RWPE2 (cell line): ENCODE results near the gene LENG9.
A peak's percentile ranks its signal among the peaks of the same experiment; 100 is the strongest.

Experiments used
- ATAC-seq: fragments of 200-7000 bp; cut with Tn5 transposase; 3 replicates; pipeline ENCODE4 v1.9.1; 2021; ENCODE audit warnings: low read depth
- DNase-seq: peaks from one replicate; pipeline ENCODE4 v3.0.0-alpha.2; 2020; ENCODE audit warnings: low spot score
- H3K27ac ChIP-seq: fragments of 450-650 bp; 2 replicates; pipeline ENCODE4 v1.5.1; 2017; ENCODE audit warnings: mild to moderate bottlenecking; ENCODE audit not compliant: poor library complexity, severe bottlenecking
- H3K27me3 ChIP-seq: fragments of 250-450 bp; sonication (Bioruptor Pico); 2 replicates; pipeline ENCODE4 v1.5.1; 2021; ENCODE audit warnings: mild to moderate bottlenecking, moderate library complexity; ENCODE audit not compliant: insufficient read depth, poor library complexity, severe bottlenecking
- H3K36me3 ChIP-seq: fragments of 250-450 bp; sonication (Bioruptor Pico); 2 replicates; pipeline ENCODE4 v1.5.1; 2020; ENCODE audit warnings: low read depth, mild to moderate bottlenecking, moderate library complexity
- H3K4me1 ChIP-seq: fragments of 250-450 bp; sonication (Bioruptor Pico); 2 replicates; pipeline ENCODE4 v1.5.1; 2021; ENCODE audit warnings: mild to moderate bottlenecking, moderate library complexity; ENCODE audit not compliant: insufficient read depth, poor library complexity, severe bottlenecking
- H3K4me3 ChIP-seq: fragments of 250-450 bp; sonication (Bioruptor Pico); 2 replicates; pipeline ENCODE4 v1.5.1; 2021; ENCODE audit warnings: mild to moderate bottlenecking, moderate library complexity; ENCODE audit not compliant: severe bottlenecking
- H3K9me3 ChIP-seq: fragments of 250-450 bp; sonication (Bioruptor Pico); 2 replicates; pipeline ENCODE4 v1.5.1; 2021; ENCODE audit warnings: mild to moderate bottlenecking, moderate library complexity; ENCODE audit not compliant: severe bottlenecking
- TF ChIP-seq, protein P1 (sequence below): fragments of 450-650 bp; IDR thresholded peaks from one replicate; pipeline ENCODE4 v1.5.1; 2017; ENCODE audit warnings: mild to moderate bottlenecking, moderate library complexity; ENCODE audit not compliant: poor library complexity, severe bottlenecking

The LENG9 gene

DNA sequence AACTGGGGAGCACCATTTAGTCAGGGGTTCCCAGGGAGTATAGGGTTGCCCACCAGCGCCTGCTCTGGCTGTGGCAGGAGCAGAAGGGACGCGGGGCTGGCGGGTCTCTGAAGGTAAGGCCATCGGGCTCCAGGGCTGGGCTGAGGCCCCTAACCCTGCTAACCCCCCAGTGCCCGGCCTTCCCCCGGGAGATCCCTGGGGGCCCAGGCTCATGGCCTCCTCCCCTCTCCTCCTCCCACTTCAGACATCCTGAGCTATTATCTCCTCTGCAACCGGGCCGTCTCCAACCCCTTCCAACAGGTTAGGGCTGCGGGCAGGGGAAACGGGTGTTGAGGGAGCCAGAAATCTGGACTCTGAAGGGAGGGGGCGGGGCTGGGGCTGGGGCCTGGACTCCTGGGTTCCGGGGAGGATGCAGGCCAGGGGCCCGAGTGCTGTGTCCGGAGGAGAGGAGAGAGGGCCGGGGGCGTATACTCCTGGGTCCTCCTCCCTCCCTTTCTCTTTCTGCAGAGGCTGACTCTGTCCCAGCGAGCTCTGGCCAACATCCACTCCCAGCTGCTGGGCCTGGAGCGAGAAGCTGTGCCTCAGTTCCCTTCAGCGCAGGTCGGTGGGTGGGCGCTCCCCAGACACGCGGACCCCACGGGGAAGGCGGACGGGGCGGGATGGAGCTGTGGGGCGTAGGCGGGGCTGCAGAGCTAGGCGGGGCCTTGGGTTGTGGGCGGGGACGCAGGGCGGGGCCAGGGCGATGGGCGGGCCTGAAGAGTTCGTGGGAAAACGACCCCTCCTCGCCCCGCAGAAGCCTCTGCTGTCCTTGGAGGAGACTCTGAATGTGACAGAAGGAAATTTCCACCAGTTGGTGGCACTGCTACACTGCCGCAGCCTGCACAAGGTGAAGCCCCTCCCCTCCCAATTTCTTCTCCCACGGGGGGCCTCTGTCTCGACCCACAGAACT lies 33.0 kb downstream of the LENG9 start:
- DNase-seq = no peak
- Histone ChIP-seq H3K4me1 (peaks cover 17% of the 10 kb centered on the region), H3K9me3 (no peaks in the 10 kb centered on the region), H3K36me3 (no peaks in the 10 kb centered on the region), H3K4me3 (peak overlapping the region; percentile 14), H3K27me3 (no peaks in the 10 kb centered on the region), H3K27ac (no peak overlapping the region)
- peak; percentile 57 for ATAC-seq
- TF ChIP-seq, protein P1, sequence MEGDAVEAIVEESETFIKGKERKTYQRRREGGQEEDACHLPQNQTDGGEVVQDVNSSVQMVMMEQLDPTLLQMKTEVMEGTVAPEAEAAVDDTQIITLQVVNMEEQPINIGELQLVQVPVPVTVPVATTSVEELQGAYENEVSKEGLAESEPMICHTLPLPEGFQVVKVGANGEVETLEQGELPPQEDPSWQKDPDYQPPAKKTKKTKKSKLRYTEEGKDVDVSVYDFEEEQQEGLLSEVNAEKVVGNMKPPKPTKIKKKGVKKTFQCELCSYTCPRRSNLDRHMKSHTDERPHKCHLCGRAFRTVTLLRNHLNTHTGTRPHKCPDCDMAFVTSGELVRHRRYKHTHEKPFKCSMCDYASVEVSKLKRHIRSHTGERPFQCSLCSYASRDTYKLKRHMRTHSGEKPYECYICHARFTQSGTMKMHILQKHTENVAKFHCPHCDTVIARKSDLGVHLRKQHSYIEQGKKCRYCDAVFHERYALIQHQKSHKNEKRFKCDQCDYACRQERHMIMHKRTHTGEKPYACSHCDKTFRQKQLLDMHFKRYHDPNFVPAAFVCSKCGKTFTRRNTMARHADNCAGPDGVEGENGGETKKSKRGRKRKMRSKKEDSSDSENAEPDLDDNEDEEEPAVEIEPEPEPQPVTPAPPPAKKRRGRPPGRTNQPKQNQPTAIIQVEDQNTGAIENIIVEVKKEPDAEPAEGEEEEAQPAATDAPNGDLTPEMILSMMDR = no peak

DNA sequence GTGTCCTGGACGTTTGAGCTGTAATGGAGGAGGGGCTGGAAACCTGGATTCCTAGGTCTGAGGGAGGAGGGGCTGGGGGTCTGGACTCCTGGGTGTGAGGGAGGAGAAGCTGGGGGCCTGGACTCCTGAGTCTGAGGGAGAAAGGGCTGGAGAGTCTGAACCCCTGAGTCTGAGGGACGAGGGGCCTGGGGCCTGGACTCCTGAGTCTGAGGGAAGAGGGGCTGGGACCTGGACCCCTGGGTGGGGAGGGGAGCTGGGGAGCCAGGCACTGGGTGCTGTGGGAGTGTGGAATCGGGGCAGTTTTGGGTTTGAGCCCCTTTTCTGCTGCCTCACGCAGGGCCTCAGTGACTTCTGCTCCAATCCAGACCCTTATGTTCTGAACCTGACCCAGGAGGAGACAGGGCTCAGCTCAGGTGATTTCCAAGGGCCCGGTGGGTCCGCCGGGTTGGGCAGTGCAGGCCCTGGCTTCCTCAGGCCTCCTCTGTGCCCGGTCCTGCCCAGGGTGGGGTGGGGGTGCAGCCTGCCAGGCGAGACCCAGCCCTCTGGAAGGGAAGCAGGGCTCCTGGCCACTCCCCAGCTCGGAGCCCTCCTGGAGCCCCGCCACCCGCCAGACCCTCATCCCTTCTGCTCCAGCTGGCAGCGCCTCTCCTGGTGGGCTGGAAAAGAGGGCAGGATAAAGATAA lies 33.9 kb downstream of the LENG9 start:
- ATAC-seq (no peak), DNase-seq (no peak)
- TF ChIP-seq, protein P1 = no peak
- Histone ChIP-seq H3K27me3 (no peaks in the 10 kb centered on the region), H3K36me3 (no peaks in the 10 kb centered on the region), H3K27ac (no peak overlapping the region), H3K4me3 (no peak overlapping the region), H3K4me1 (peaks cover 17% of the 10 kb centered on the region), H3K9me3 (no peaks in the 10 kb centered on the region)

DNA sequence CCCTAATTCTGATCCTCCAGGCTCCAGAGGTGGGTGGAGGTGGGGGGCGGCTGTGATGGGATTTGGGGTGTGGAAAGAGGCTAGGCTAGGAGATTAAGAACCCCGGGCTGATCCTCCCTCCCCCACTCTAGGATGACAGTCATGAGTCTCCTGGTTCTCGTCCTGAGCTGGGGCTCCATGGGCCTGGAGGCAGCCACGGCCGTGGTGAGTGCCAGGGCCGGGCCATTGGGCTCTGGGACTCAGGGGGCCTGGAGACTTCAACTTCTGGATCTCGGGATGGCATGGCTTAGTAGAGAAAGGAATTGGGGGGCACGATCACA lies 34.4 kb downstream of the LENG9 start:
- DNase-seq (no peak), ATAC-seq (no peak)
- no peak overlapping the region for H3K4me3 ChIP-seq
- H3K27ac ChIP-seq = no peak overlapping the region
- peaks cover 17% of the 10 kb centered on the region for H3K4me1 ChIP-seq
- no peaks in the 10 kb centered on the region for H3K36me3 ChIP-seq
- no peaks in the 10 kb centered on the region for H3K27me3 ChIP-seq
- no peaks in the 10 kb centered on the region for H3K9me3 ChIP-seq
- TF ChIP-seq, protein P1 = no peak

DNA sequence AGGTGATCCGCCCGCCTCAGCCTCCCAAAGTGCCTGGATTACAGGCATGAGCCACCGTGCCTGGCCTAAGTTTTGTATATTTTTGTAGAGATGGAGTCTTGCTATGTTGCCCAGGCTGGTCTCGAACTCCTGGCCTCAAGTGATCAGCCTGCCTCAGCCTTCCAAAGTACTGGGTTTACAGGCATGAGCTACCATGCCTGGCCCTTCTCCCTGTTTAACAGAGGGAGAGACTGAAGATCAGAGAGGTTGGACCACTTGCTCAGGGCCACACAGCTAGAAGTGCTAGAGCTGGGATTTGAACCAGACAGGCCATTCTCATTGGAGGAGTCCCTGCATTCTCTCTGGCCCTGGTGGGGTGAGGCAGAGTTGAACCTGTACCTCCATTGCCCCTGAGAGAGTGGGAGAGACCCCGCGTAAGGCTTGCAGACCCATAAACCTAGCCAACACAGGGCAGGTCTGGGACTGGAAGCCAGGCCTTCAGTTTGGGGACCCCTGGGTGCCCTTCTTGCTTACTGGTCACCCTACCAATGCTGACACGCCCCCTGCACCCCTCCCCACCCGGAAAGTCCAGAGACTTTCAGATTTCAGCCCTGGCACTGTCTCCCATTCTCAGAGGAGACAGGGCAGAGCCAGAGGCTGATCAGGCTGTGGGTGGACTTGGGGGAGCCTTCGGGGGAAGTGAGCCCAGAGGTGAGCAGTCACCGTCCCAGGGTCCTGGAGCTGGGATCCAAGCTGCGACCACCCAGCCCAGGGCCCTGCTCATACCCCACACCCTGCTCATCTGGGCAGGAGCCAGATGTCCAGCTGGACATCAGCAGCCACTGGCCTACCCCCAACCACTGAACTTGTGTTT lies 35.0 kb downstream of the LENG9 start:
- Histone ChIP-seq H3K36me3 (no peaks in the 10 kb centered on the region), H3K27me3 (no peaks in the 10 kb centered on the region), H3K4me3 (no peak overlapping the region), H3K9me3 (no peaks in the 10 kb centered on the region), H3K4me1 (peaks cover 17% of the 10 kb centered on the region), H3K27ac (no peak overlapping the region)
- no peak for DNase-seq
- TF ChIP-seq, protein P1 = no peak
- ATAC-seq = no peak
